Spinal cord (tissue), 10 donors: ENCODE data around the gene ASAP2. TPM values are rescaled to one million over a fixed set of nuclear protein-coding genes. Genes with fewer than 3 reads are reported as not detected.

ENCODE experiments used
- DNase-seq, 6 donors: peaks; one replicate each; pipeline versions ENCODE4 v3.0.0 to v3.0.0-alpha.2; 2013 to 2015; ENCODE audit warnings: low spot score in 6 of 6, low read depth in 4 of 6
- H3K27ac ChIP-seq: one replicate; pipeline ENCODE4 v1.5.1; 2013; ENCODE audit warnings: low read depth, low read length, control low read depth
- H3K27me3 ChIP-seq: one replicate; pipeline ENCODE4 v1.6.1; 2013; ENCODE audit warnings: low read length; ENCODE audit not compliant: control insufficient read depth, insufficient read depth
- H3K36me3 ChIP-seq: one replicate; pipeline ENCODE4 v1.6.1; 2013; ENCODE audit warnings: low read length; ENCODE audit not compliant: control insufficient read depth, insufficient read depth
- H3K4me1 ChIP-seq: one replicate; pipeline ENCODE4 v1.6.1; 2013; ENCODE audit warnings: low read length; ENCODE audit not compliant: control insufficient read depth, insufficient read depth
- H3K4me3 ChIP-seq: one replicate; pipeline ENCODE4 v1.5.1; 2013; ENCODE audit warnings: low read depth, low read length, control low read depth
- H3K9me3 ChIP-seq: one replicate; pipeline ENCODE4 v1.6.1; 2013; ENCODE audit warnings: low read length; ENCODE audit not compliant: control insufficient read depth, insufficient read depth
- WGBS: methylation state at CpG from one replicate; pipeline ENCODE4 v1.1.5; 2013; ENCODE audit warnings: missing lambda C conversion rate; ENCODE audit not compliant: insufficient coverage; 5-methylcytosine and 5-hydroxymethylcytosine counted together
- polyA plus RNA-seq, 2 donors: library from polyadenylated mRNA; unstranded; fragments of 120-200 nt; gene quantifications; one replicate each; pipeline ENCODE4 v1.2.1, GENCODE V29; 2013; ENCODE audit not compliant: insufficient read length in 2 of 2
- total RNA-seq, 2 donors: library from RNA; depleted of rRNA in 1 of 2; stranded (reverse); fragments of 120-200 nt in 1 of 2; fragments of >200 nt in 1 of 2; gene quantifications; one replicate each; pipeline versions ENCODE4 v1.2.3 to v1.2.4, GENCODE V29; 2013 to 2014
- donor health status: healthy.

ASAP2 gene
- total and polyA plus RNA-seq, 4 donors, result 30.4 to 48.6 (median 32.5) TPM

DNA sequence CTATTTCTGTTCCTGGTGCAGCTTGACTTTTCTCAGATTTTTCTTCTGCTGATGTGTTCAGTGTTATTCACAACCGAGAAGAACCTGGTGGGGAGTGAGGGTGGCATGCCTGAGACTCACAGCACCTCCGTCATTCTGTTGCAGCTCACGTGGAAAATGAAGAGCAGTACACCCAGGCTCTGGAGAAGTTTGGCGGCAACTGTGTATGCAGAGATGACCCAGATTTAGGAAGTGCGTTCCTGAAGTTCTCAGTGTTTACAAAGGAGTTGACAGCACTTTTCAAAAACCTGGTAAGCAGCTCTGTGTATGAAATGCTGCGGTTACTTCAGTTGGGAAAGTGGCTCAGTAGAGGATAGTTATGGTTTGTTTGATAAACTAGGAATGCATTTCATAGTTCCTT lies 90.5 kb downstream of the ASAP2 start:
- H3K9me3 ChIP-seq, result no peaks in the 10 kb centered on the region
- H3K4me1 ChIP-seq, result peaks cover 13% of the 10 kb centered on the region
- no peak overlapping the region for H3K4me3 ChIP-seq
- 75% methylated on average over 6 of the region's 6 CpGs for WGBS
- no peak overlapping the region for H3K27ac ChIP-seq
- peaks cover 14% of the 10 kb centered on the region for H3K36me3 ChIP-seq
- no peak for DNase-seq
- no peaks in the 10 kb centered on the region for H3K27me3 ChIP-seq

DNA sequence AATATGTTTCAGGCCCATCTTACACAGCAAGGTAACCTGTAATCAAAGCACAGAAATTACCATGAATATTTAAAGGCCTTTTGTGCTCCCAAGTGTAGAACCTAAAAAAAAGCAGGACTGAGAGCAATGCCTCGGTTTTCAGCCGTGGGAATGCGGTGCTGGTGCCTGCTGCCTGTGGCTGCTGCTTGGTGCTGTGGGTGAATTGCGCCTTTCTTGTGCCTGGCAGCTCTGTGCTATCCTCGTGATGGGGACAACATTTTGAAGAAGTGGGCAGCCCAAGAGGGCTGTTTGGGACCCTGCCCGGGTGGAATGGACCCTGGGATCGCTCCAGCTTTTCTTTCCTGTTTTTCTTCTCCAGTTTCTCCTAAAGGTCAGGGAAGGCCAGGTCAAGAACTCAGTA lies 91.2 kb downstream of the ASAP2 start:
- no peaks in the 10 kb centered on the region for H3K27me3 ChIP-seq
- H3K4me3 ChIP-seq, result no peak overlapping the region
- peaks cover 14% of the 10 kb centered on the region for H3K36me3 ChIP-seq
- H3K27ac ChIP-seq, result no peak overlapping the region
- 65% methylated on average over 6 of the region's 7 CpGs for WGBS
- DNase-seq, result no peak
- peaks cover 13% of the 10 kb centered on the region for H3K4me1 ChIP-seq
- no peaks in the 10 kb centered on the region for H3K9me3 ChIP-seq

DNA sequence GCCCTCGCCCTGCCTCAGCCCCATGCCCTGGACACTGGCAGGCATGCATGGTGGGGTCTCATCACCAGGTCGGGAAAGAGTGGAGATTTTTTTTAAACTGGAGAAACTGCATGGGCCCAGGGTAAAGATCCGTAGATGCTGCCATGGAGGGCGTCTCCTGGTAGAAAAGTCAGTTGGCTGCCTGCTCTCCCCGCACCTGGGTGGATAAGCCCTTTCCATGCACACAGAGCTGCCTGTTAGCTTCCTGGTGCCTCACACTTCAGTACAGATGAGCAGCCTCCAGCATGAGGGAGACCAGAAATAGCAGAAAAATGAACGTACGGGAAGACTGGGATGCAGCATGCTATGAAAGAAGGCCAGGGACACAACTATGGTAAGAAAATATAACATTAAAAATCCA lies 92.0 kb downstream of the ASAP2 start:
- H3K27me3 ChIP-seq, result no peaks in the 10 kb centered on the region
- no peaks in the 10 kb centered on the region for H3K9me3 ChIP-seq
- peaks cover 14% of the 10 kb centered on the region for H3K36me3 ChIP-seq
- H3K27ac ChIP-seq, result no peak overlapping the region
- peaks cover 13% of the 10 kb centered on the region for H3K4me1 ChIP-seq
- WGBS, result 91% methylated on average over 5 of the region's 7 CpGs
- DNase-seq, result no peak
- no peak overlapping the region for H3K4me3 ChIP-seq

DNA sequence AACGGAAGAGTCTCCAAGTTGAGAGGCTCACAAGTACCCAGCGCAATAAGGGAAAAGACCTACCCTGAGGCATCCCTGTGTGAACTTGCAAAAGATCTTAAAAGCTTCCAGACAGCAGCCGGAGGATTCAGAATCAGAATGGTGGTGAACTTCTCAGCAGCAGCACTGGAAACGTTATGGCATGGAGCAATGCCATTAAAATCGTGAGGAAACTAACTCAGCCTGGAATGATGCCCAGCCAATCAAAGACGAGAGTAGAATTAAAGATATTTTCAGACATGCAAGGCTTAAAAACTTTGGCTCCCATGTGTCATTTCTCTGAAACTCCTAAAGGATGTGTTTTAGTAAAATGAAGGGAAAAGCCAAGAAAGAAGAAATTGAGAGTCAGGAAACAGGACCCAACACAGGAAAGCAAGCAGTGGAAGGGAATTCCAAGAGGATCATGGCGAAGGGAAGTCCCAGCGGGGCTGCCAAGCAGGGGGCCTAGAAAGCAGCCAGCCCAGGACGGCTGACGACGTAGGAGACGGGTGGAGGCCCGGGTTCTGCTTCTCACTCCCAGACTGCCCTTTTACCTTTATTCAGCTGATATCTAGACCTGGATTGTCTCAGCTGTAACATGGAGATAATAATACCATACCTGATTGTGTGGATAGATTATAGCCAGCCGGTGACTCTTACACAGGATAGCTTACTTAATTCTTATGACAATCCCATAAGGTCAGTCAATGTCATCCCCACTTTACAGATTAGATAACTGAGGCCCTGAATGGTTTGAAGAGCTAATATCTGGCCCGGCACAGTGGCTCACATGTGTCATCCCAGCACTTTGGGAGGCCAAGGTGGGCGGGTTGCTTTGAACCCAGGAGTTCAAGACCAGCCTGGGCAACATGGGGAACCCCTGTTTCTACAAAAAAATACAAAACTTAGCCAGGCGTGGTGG lies 92.8 kb downstream of the ASAP2 start:
- Histone ChIP-seq H3K27me3 (no peaks in the 10 kb centered on the region), H3K27ac (no peak overlapping the region), H3K4me1 (peaks cover 18% of the 10 kb centered on the region), H3K36me3 (peaks cover 14% of the 10 kb centered on the region), H3K9me3 (no peaks in the 10 kb centered on the region), H3K4me3 (no peak overlapping the region)
- WGBS, result 90% methylated on average over 15 of the region's 17 CpGs
- peak in 1 of 6 donors; percentile 93 for DNase-seq

DNA sequence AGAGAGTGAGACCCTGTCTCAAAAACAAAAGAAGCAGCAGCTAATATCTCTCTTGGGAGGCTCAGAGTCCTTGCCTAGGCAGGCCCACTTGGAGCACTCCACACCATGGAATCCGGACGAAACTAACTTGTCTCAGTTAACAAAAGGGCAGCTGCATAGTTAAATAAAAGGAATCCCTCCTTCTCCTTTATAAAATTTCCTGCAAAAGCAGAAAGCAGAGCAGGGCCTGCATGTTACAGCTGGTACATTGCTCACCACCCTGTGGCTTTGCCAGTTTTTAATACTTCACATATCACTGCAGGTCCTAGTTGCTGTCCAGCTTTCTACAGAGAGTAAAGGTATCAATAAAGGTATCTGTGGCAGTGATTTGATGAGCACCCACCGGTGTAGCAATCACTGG lies 93.6 kb downstream of the ASAP2 start:
- no CpG with 5 or more reads among the region's 3 CpGs for WGBS
- Histone ChIP-seq H3K36me3 (peaks cover 14% of the 10 kb centered on the region), H3K4me1 (peaks cover 18% of the 10 kb centered on the region), H3K9me3 (no peaks in the 10 kb centered on the region), H3K27ac (no peak overlapping the region), H3K27me3 (no peaks in the 10 kb centered on the region), H3K4me3 (no peak overlapping the region)
- no peak for DNase-seq

DNA sequence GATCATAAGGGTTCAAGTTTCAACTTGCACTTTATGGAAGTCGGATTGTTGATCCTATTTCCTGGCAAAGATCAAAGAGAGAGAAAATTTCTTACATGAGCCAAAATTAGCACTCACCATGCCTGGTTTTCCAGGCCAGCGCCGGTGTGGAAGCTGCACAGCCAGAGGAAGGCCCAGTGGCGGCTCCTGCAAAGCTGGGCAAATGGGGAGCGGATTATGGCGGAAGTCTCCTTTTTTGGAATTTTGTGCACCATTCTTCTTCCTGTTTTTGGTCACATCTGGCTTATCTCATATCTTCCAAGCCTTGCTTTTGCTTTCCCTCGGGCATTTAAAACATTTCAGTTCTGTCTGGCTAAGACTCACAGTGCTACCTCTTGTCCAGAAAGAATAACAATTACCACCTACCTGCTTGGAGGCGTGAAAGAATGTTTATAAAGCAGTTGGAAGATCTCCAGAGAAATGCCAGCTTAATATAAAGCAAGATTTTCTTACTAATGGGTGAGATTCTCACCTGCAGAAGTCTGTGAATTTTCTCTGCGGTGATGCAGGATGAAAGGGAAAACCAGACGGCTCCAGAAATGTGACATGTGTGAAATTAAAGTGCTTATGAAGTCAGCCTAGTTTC lies 94.3 kb downstream of the ASAP2 start:
- Histone ChIP-seq H3K27ac (no peak overlapping the region), H3K27me3 (no peaks in the 10 kb centered on the region), H3K36me3 (peaks cover 14% of the 10 kb centered on the region), H3K4me3 (no peak overlapping the region), H3K9me3 (no peaks in the 10 kb centered on the region), H3K4me1 (peaks cover 18% of the 10 kb centered on the region)
- DNase-seq, result peak in 1 of 6 donors; percentile 21
- WGBS, result 80% methylated on average over 9 of the region's 10 CpGs

DNA sequence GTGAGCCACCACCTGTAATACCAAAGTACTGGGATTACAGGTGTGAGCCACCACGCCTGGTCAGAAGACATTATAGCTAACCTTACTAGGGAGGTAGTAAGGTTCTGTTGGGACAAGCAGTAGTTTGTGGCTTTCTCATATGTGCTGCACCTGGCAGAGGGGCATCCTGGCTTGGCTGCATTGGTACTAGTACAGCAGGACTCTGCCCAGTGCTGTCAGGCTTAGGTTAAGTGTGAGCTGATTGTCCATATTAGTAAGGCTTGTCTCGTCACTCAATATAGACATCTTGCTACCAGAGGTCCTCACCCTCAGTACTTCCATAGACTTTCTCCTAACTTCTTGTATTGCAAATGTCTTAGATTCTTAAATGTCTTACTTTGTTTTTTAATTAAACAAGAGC lies 96.1 kb downstream of the ASAP2 start:
- Histone ChIP-seq H3K4me1 (peaks cover 30% of the 10 kb centered on the region), H3K27me3 (no peaks in the 10 kb centered on the region), H3K9me3 (no peaks in the 10 kb centered on the region), H3K4me3 (no peak overlapping the region), H3K36me3 (peaks cover 14% of the 10 kb centered on the region), H3K27ac (no peak overlapping the region)
- no peak for DNase-seq
- WGBS, result no CpG with 5 or more reads among the region's 2 CpGs

DNA sequence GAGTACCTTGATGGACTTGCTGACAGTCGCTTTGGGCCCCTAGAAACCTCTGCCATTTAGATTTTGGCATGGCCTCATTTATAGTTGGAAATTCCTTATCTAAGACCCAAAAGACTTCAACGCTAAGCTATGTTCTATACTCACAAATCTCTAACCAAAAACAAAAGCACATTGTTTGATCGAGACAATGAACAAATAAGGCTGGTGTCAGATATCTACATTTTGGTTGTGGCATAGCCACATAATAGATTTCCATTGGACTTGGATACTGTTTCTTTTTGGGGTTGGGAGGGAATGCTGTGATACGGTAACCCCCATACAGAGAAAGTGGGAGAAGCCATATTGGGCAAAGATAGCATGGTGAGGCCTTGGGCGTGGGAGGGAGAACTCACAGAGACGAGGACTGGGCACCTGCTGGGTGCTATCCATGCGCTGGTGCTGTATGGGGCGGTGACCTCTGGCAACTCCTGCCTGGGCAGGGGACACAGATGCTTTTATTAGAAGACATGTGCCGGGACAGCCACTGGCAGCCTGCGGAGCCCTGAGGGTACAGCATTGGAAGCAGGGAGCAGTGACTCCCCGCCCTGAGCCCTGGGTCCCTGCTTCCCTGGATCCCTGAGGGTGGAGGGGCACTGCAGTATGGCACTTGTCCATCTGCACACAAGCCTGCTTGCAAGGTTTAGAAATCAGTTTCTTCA lies 97.1 kb downstream of the ASAP2 start:
- 86% methylated on average over 8 of the region's 11 CpGs for WGBS
- no peaks in the 10 kb centered on the region for H3K9me3 ChIP-seq
- H3K27ac ChIP-seq, result no peak overlapping the region
- peaks cover 38% of the 10 kb centered on the region for H3K4me1 ChIP-seq
- no peak overlapping the region for H3K4me3 ChIP-seq
- H3K36me3 ChIP-seq, result peaks cover 11% of the 10 kb centered on the region
- no peaks in the 10 kb centered on the region for H3K27me3 ChIP-seq
- DNase-seq, result no peak

DNA sequence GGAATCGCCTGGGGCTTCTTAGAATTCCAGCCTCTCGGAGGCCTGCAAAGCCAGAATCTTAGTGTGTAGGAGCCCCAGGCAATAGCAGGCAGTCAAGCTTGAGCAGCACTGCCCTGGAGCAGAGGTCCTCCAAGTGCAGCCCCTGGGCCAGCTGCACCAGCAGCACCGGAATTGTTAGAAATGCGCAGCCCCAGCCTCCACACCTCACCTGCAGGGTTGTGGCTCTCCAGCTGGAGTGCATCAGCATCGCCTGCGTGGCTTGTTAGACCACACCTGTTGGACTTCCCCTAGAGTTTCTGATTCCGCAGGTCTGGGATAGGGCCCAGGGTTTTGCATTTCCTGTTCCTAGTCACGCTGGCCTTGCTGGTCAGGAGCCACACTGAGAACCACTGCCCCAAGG lies 100.3 kb downstream of the ASAP2 start:
- no peak overlapping the region for H3K4me3 ChIP-seq
- WGBS, result 88% methylated on average over 8 of the region's 8 CpGs
- H3K27me3 ChIP-seq, result no peaks in the 10 kb centered on the region
- H3K27ac ChIP-seq, result no peak overlapping the region
- H3K9me3 ChIP-seq, result no peaks in the 10 kb centered on the region
- peaks cover 4% of the 10 kb centered on the region for H3K36me3 ChIP-seq
- no peak for DNase-seq
- peaks cover 42% of the 10 kb centered on the region for H3K4me1 ChIP-seq
